Stomach (tissue), 19 donors: ENCODE data around the gene DNAJC1. TPM values are rescaled to one million over a fixed set of nuclear protein-coding genes. Genes with fewer than 3 reads are reported as not detected.
A peak's percentile ranks its signal among the peaks of the same experiment; 100 is the strongest.

Source experiments
- DNase-seq, 2 donors: peaks; one replicate each; pipeline versions ENCODE4 v3.0.0 to v3.0.0-alpha.2; 2013 to 2019
- H3K27ac ChIP-seq, 5 donors: fragments of 200-600 bp in 4 of 5; sonication (generic) in 4 of 5; one replicate each; pipeline ENCODE4 v1.5.1; 2013 to 2019; ENCODE audit warnings: mild to moderate bottlenecking in 1 of 5, moderate library complexity in 1 of 5
- H3K27me3 ChIP-seq, 3 donors: fragments of 200-600 bp; sonication (generic); one replicate each; pipeline ENCODE4 v1.5.1; 2017 to 2019; ENCODE audit warnings: mixed run types in 1 of 3
- H3K36me3 ChIP-seq, 4 donors: fragments of 200-600 bp; sonication (generic); 1 replicate in 3 of 4; 2 replicates in 1 of 4; pipeline ENCODE4 v1.5.1; 2016 to 2019
- H3K4me1 ChIP-seq, 4 donors: fragments of 200-600 bp; sonication (generic); one replicate each; pipeline ENCODE4 v1.5.1; 2016 to 2019
- H3K4me3 ChIP-seq, 4 donors: fragments of 200-600 bp; sonication (generic) in 3 of 4; one replicate each; pipeline ENCODE4 v1.5.1; 2016 to 2019; ENCODE audit warnings: mild to moderate bottlenecking in 1 of 4
- H3K9me3 ChIP-seq, 4 donors: fragments of 200-600 bp; sonication (generic); one replicate each; pipeline ENCODE4 v1.5.1; 2016 to 2019
- EP300 ChIP-seq: sonication (generic); formaldehyde crosslinking; IDR thresholded peaks from one replicate; pipeline ENCODE4 v1.6.1; 2017; ENCODE audit warnings: antibody characterized with exemption
- POLR2A ChIP-seq, 4 donors: fragments of 450-650 bp; IDR thresholded peaks; one replicate each; pipeline ENCODE4 v1.6.1; 2016; ENCODE audit warnings: antibody characterized with exemption in 4 of 4, control low read depth in 2 of 4, mild to moderate bottlenecking in 1 of 4, moderate library complexity in 1 of 4
- POLR2AphosphoS5 ChIP-seq, 3 donors: sonication (generic); formaldehyde crosslinking; IDR thresholded peaks; one replicate each; pipeline ENCODE4 v1.6.1; 2016; ENCODE audit warnings: antibody characterized with exemption in 3 of 3
- WGBS, 5 donors: extraction: QIAGEN DNeasy Blood & Tissue Kit in 3 of 5; methylation state at CpG; one replicate each; pipeline versions ENCODE4 v1.1.5 to v1.1.7; 2013 to 2018; 5-methylcytosine and 5-hydroxymethylcytosine counted together
- intact Hi-C: fragments of 100-400 bp; cut with DNase I; formaldehyde crosslinking; loops from one replicate; pipeline ENCODE4 v1.15.1; 2023; ENCODE audit warnings: low total_unique reads
- long read RNA-seq, 10 donors: transcript quantifications; one replicate each; lab custom pipeline, GENCODE V29; 2026
- polyA plus RNA-seq, 3 donors: library from polyadenylated mRNA; stranded (reverse); fragments of 200-250 nt; gene quantifications; one replicate each; pipeline ENCODE4 v1.2.3, GENCODE V29; 2013
- total RNA-seq, 5 donors: library from RNA; depleted of rRNA; stranded (reverse); fragments of >200 nt; gene quantifications; one replicate each; pipeline versions ENCODE4 v1.1.0 to v1.2.3, GENCODE V29; 2014 to 2016
- TF ChIP-seq, protein P1 (sequence below), 7 experiments: fragments of 450-650 bp in 4 of 7; fragments of 200-600 bp in 3 of 7; sonication (generic) in 3 of 7; IDR thresholded peaks; one replicate each; pipeline ENCODE4 v1.5.1; 2016 to 2019; ENCODE audit warnings: antibody characterized with exemption in 7 of 7, control low read depth in 2 of 7, mild to moderate bottlenecking in 1 of 7
- donor health status: healthy with polysubstance abuse.
- donor health status: Bipolar disorder and iron deficiency.
- donor health status: healthy.

Gene DNAJC1, protein sequence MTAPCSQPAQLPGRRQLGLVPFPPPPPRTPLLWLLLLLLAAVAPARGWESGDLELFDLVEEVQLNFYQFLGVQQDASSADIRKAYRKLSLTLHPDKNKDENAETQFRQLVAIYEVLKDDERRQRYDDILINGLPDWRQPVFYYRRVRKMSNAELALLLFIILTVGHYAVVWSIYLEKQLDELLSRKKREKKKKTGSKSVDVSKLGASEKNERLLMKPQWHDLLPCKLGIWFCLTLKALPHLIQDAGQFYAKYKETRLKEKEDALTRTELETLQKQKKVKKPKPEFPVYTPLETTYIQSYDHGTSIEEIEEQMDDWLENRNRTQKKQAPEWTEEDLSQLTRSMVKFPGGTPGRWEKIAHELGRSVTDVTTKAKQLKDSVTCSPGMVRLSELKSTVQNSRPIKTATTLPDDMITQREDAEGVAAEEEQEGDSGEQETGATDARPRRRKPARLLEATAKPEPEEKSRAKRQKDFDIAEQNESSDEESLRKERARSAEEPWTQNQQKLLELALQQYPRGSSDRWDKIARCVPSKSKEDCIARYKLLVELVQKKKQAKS
- total RNA-seq (100 to 1,000 TPM in 1 of 5 donors, 10 to 100 TPM in 4; 16.3 to 344 (median 47.9) TPM), polyA plus RNA-seq (10 to 100 TPM; 19.1 to 28.0 (median 20.8) TPM)
- long read RNA-seq, donor 1, partial matches to known transcripts: 13 of 15 reads
- long read RNA-seq, donor 1, other reads (novel, unspliced or antisense): 0 of 15 reads
- long read RNA-seq, donor 2, partial matches to known transcripts: 12 of 16 reads
- long read RNA-seq, donor 2, other reads (novel, unspliced or antisense): 0 of 16 reads
- long read RNA-seq, donor 3, partial matches to known transcripts: 22 of 22 reads
- long read RNA-seq, donor 3, other reads (novel, unspliced or antisense): 0 of 22 reads
- long read RNA-seq, donor 4: 0 reads
- long read RNA-seq, donor 5, partial matches to known transcripts: 38 of 38 reads
- long read RNA-seq, donor 5, other reads (novel, unspliced or antisense): 0 of 38 reads
- long read RNA-seq, donor 6, transcript DNAJC1-202 (12 exons, 2,106 nt): major isoform, 8 of 36 reads
- long read RNA-seq, donor 6, partial matches to known transcripts: 28 of 36 reads
- long read RNA-seq, donor 6, other reads (novel, unspliced or antisense): 0 of 36 reads
- long read RNA-seq, donor 7, partial matches to known transcripts: 23 of 26 reads
- long read RNA-seq, donor 7, other reads (novel, unspliced or antisense): 0 of 26 reads
- long read RNA-seq, donor 8, partial matches to known transcripts: 50 of 52 reads
- long read RNA-seq, donor 8, other reads (novel, unspliced or antisense): 0 of 52 reads
- long read RNA-seq, donor 9, partial matches to known transcripts: 67 of 69 reads
- long read RNA-seq, donor 9, other reads (novel, unspliced or antisense): 0 of 69 reads
- long read RNA-seq, donor 10, partial matches to known transcripts: 7 of 9 reads
- long read RNA-seq, donor 10, other reads (novel, unspliced or antisense): 0 of 9 reads

DNA sequence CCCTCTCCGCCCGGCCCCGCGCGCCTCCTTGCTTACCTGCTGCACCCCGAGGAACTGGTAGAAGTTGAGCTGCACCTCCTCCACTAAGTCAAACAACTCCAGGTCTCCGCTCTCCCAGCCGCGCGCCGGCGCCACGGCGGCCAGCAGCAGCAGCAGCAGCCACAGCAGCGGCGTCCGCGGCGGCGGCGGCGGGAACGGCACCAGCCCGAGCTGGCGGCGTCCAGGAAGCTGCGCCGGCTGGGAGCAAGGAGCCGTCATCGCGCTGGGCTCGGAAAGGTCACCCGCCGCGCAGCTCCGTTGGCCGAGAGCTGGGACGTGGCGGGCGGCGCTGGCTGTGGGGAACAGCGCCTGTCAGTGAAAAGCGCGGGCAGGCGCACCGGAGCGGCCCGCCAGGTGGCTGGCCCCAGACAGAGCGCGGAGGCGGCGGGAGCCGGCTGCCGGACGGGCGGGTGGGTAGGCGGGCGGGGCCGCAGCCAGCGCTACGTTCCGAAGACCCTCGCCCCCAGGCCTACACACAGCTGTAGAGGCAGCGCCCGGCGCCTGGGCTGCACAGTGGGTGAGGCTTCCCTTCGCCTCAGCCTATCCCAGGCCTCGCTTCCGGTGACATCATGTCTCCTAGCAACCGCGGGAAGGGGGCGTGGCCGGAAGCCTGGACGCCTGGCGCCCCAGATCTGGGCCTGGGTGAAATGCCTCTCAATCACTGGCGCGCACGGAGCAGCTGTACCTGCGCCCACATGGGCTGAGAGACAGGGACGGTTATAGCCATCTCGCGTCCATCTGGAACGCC lies at the start of gene DNAJC1:
DNAJC1 (minus strand) TSS at position 554 of the 787 bp plus-strand sequence; CDS start at position 258, 296 bp downstream.
- H3K27me3 ChIP-seq: no peaks in the 10 kb centered on the region
- H3K4me1 ChIP-seq: peaks cover 0 to 33% (median 21%) of the 10 kb centered on the region in 4 donors
- 0 to 1% (median 0%) methylated on average over 23 to 83 of the region's 83 CpGs for WGBS, 5 donors
- H3K27ac ChIP-seq: peak within 1 kb of the TSS; percentile 96 to 99 (median 97)
- intact Hi-C loops: no loop called here
- DNase-seq: peak; percentile 99
- peak within 1 kb of the TSS; percentile 71 to 78 (median 76) for H3K4me3 ChIP-seq
- H3K36me3 ChIP-seq: no peaks in the 10 kb centered on the region
- H3K9me3 ChIP-seq: no peaks in the 10 kb centered on the region
- TF ChIP-seq POLR2A (IDR thresholded peaks at IDR 0.05): peak in 2 of 4 donors; percentile 58 to 75
- no peak for TF ChIP-seq EP300
- peak; percentile 97 to 98 (median 97) for TF ChIP-seq POLR2AphosphoS5 (IDR thresholded peaks at IDR 0.05)
- TF ChIP-seq, protein P1, sequence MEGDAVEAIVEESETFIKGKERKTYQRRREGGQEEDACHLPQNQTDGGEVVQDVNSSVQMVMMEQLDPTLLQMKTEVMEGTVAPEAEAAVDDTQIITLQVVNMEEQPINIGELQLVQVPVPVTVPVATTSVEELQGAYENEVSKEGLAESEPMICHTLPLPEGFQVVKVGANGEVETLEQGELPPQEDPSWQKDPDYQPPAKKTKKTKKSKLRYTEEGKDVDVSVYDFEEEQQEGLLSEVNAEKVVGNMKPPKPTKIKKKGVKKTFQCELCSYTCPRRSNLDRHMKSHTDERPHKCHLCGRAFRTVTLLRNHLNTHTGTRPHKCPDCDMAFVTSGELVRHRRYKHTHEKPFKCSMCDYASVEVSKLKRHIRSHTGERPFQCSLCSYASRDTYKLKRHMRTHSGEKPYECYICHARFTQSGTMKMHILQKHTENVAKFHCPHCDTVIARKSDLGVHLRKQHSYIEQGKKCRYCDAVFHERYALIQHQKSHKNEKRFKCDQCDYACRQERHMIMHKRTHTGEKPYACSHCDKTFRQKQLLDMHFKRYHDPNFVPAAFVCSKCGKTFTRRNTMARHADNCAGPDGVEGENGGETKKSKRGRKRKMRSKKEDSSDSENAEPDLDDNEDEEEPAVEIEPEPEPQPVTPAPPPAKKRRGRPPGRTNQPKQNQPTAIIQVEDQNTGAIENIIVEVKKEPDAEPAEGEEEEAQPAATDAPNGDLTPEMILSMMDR (IDR thresholded peaks at IDR 0.05): no peak

DNA sequence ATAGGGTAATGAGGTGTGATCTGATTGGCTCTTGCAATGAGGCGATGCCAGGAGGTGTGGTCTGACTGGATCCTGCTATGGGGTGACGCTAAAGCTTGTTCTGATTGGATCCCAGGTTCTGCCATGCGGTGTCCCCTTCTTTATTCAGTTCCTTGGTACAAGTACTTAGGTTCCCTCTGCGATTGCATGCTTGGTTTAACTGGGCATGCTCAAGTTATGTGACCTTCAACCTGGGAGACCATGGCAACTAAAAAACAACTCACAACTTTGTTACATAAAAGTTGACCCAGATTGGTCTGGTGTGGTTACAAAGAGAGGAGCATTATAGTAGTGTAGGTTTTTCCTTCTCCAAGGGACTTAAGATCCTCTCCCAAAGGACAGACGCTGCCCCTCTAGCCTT lies 49.5 kb upstream of the DNAJC1 start:
- WGBS, 5 donors: 94 to 97% (median 95%) methylated on average over 5 of the region's 5 CpGs
- no peak overlapping the region for H3K27ac ChIP-seq

DNA sequence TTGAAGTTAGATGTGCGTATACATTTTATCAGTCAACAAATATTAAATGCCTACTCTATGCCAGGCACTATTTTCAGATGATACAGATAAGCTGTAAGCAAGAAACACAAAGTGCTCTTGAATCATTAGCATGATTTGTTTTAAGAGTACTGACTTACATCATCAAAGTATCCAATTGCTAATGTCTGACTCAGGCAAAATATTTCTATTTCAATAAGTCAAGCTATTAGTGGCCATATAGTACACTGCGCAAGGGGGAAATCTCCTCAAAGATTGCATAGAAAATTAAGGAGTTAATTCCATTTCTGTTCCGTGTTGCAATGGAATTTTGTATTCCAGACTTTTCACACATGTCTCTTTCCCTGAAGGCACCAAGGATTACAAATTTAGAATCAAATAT lies 46.1 kb upstream of the DNAJC1 start:
- Histone ChIP-seq H3K36me3 (no peaks in the 10 kb centered on the region), H3K27ac (no peak overlapping the region), H3K27me3 (no peaks in the 10 kb centered on the region), H3K4me1 (no peaks in the 10 kb centered on the region), H3K4me3 (no peak overlapping the region), H3K9me3 (no peaks in the 10 kb centered on the region)
- TF ChIP-seq POLR2A (IDR thresholded peaks at IDR 0.05): no peak
- TF ChIP-seq, protein P1 (IDR thresholded peaks at IDR 0.05): no peak
- TF ChIP-seq EP300: no peak
- no peak for TF ChIP-seq POLR2AphosphoS5 (IDR thresholded peaks at IDR 0.05)
- WGBS, 5 donors: 68 to 88% (median 75%) methylated on average over 3 of the region's 3 CpGs
- intact Hi-C loops: no loop called here
- DNase-seq: no peak

More for the DNA sequence above, 49.5 kb upstream of the DNAJC1 start:
- H3K9me3 ChIP-seq: no peaks in the 10 kb centered on the region
- H3K27me3 ChIP-seq: no peaks in the 10 kb centered on the region
- TF ChIP-seq POLR2A (IDR thresholded peaks at IDR 0.05) (no peak), POLR2AphosphoS5 (IDR thresholded peaks at IDR 0.05) (no peak), EP300 (no peak)
- TF ChIP-seq, protein P1 (IDR thresholded peaks at IDR 0.05): no peak
- intact Hi-C loops: no loop called here
- H3K4me3 ChIP-seq: no peak overlapping the region
- no peaks in the 10 kb centered on the region for H3K4me1 ChIP-seq
- H3K36me3 ChIP-seq: no peaks in the 10 kb centered on the region
- DNase-seq: no peak
